Osteocyte (in vitro differentiated cells): ENCODE data around the gene LNX1. TPM values are rescaled to one million over a fixed set of nuclear protein-coding genes. Genes with fewer than 3 reads are reported as not detected.
A peak's percentile ranks its signal among the peaks of the same experiment; 100 is the strongest.

ENCODE experiments used
- DNase-seq: peaks from one replicate; pipeline ENCODE4 v3.0.0; 2021; ENCODE audit warnings: mixed read lengths; ENCODE audit not compliant: unreplicated experiment; ENCODE audit errors: extremely low spot score
- H3K27ac Mint-ChIP-seq: one replicate; pipeline ENCODE4 v1.8.0; 2021; ENCODE audit warnings: mild to moderate bottlenecking, mixed read lengths; ENCODE audit not compliant: unreplicated experiment
- H3K27me3 Mint-ChIP-seq: one replicate; pipeline ENCODE4 v1.8.0; 2021; ENCODE audit warnings: mixed read lengths; ENCODE audit not compliant: unreplicated experiment
- H3K36me3 Mint-ChIP-seq: one replicate; pipeline ENCODE4 v1.8.0; 2021; ENCODE audit warnings: mixed read lengths; ENCODE audit not compliant: unreplicated experiment
- H3K4me1 Mint-ChIP-seq: one replicate; pipeline ENCODE4 v1.8.0; 2021; ENCODE audit warnings: mixed read lengths; ENCODE audit not compliant: unreplicated experiment
- H3K4me3 Mint-ChIP-seq: one replicate; pipeline ENCODE4 v1.8.0; 2021; ENCODE audit warnings: mild to moderate bottlenecking, moderate library complexity, mixed read lengths; ENCODE audit not compliant: unreplicated experiment
- H3K9me3 Mint-ChIP-seq: one replicate; pipeline ENCODE4 v1.8.0; 2021; ENCODE audit warnings: mixed read lengths; ENCODE audit not compliant: unreplicated experiment
- total RNA-seq: library from RNA; stranded (reverse); gene quantifications from 2 replicates; pipeline ENCODE4 v1.2.1, GENCODE V29; 2021
- TF ChIP-seq, protein P1 (sequence below): fragments of 200-600 bp; sonication (generic); IDR thresholded peaks from 2 replicates; pipeline ENCODE4 v1.5.0; 2021; ENCODE audit warnings: antibody characterized with exemption, mild to moderate bottlenecking, moderate library complexity

The LNX1 gene
- total RNA-seq, 1 donor from 2014 or later, result 0.24 TPM

DNA sequence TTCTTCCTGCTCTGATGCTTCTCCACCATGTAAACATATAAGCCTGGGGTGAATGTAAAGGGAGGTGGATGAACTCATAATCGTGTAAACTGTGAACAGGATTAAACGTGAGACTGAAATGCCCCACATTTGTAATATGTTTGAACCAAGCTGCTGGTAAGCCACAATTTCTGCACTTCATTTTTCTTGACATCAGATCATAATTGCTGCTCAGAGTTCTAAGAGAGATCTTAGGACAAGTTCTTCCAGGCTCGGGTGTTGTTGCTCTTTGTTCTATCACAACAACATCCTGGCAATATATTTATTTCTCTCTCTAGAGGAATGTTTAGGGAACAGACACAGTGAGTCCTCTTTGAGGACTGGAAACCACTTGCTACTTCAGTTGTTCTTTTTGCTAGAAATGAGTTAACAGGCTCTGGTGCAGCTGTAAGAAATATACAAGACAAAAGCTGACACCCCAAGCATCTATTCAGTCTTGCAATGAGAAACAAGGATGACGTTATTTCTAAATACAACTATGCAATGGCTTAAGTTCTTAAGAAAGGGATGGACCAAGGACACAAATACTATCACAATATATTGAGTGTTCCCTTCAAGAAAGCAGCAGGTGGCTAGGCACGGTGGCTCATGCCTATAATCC lies 59.6 kb downstream of the LNX1 start:
- TF ChIP-seq, protein P1, sequence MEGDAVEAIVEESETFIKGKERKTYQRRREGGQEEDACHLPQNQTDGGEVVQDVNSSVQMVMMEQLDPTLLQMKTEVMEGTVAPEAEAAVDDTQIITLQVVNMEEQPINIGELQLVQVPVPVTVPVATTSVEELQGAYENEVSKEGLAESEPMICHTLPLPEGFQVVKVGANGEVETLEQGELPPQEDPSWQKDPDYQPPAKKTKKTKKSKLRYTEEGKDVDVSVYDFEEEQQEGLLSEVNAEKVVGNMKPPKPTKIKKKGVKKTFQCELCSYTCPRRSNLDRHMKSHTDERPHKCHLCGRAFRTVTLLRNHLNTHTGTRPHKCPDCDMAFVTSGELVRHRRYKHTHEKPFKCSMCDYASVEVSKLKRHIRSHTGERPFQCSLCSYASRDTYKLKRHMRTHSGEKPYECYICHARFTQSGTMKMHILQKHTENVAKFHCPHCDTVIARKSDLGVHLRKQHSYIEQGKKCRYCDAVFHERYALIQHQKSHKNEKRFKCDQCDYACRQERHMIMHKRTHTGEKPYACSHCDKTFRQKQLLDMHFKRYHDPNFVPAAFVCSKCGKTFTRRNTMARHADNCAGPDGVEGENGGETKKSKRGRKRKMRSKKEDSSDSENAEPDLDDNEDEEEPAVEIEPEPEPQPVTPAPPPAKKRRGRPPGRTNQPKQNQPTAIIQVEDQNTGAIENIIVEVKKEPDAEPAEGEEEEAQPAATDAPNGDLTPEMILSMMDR, result no peak
- DNase-seq, result no peak

GRCh38 chr4:53529025-53529424 lies 62.3 kb downstream of the LNX1 start:
- TF ChIP-seq, protein P1, result no peak
- Mint-ChIP-seq H3K27ac (no peak overlapping the region), H3K9me3 (no peaks in the 10 kb centered on the region), H3K4me1 (peaks cover 44% of the 10 kb centered on the region), H3K36me3 (no peaks in the 10 kb centered on the region), H3K4me3 (no peak overlapping the region), H3K27me3 (no peaks in the 10 kb centered on the region)
- DNase-seq, result no peak

More for the DNA sequence above, 59.6 kb downstream of the LNX1 start:
- no peaks in the 10 kb centered on the region for H3K36me3 Mint-ChIP-seq
- peak overlapping the region; percentile 52 for H3K27ac Mint-ChIP-seq
- H3K27me3 Mint-ChIP-seq, result no peaks in the 10 kb centered on the region
- H3K9me3 Mint-ChIP-seq, result no peaks in the 10 kb centered on the region
- H3K4me1 Mint-ChIP-seq, result peaks cover 51% of the 10 kb centered on the region
- no peak overlapping the region for H3K4me3 Mint-ChIP-seq

DNA sequence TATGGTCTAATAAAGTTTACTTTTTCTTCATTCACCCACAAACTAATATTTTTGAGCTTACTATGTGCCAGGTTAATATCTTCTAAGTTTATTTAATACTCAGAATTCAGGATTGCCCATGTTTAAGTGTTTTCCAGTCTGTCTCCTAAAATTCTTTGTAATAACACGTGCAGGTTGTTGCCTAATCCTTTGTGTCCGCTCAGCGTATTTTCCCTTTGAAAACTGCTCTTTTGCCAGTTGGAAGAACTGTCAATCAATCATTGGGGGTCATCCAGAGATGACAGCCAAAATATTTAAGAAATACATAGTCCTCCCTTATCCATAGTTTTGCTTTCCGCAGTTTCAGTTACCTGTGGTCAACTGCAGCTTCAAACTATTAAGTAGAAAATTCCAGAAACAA lies 63.4 kb downstream of the LNX1 start:
- H3K36me3 Mint-ChIP-seq, result no peaks in the 10 kb centered on the region
- TF ChIP-seq, protein P1, result no peak
- no peak overlapping the region for H3K27ac Mint-ChIP-seq
- no peak for DNase-seq
- H3K9me3 Mint-ChIP-seq, result no peaks in the 10 kb centered on the region
- no peak overlapping the region for H3K4me3 Mint-ChIP-seq
- H3K4me1 Mint-ChIP-seq, result peaks cover 42% of the 10 kb centered on the region
- H3K27me3 Mint-ChIP-seq, result no peaks in the 10 kb centered on the region

DNA sequence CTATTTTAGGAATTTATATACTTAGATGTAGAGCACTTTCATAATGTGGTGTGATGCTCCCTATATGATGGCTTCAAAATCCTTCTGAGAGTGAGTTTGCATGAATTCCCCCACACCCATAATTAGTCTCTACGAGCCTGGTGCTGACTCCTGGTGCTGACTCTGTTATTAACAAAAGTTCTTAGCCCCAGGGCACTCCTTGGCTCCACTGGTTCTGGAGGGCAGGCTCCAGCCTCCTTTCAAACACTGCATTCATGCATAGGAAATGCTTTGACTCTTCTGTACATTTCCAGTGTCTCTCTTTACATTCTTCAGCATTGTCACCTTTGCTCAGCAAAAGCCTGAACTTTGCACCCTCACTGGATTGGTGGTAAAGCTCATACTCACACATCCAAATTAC lies 64.0 kb downstream of the LNX1 start:
- no peaks in the 10 kb centered on the region for H3K36me3 Mint-ChIP-seq
- no peak overlapping the region for H3K27ac Mint-ChIP-seq
- H3K27me3 Mint-ChIP-seq, result no peaks in the 10 kb centered on the region
- TF ChIP-seq, protein P1, result no peak
- DNase-seq, result no peak
- no peak overlapping the region for H3K4me3 Mint-ChIP-seq
- H3K9me3 Mint-ChIP-seq, result no peaks in the 10 kb centered on the region
- H3K4me1 Mint-ChIP-seq, result peaks cover 36% of the 10 kb centered on the region

- Mint-ChIP-seq H3K9me3 (peaks cover 6% of the 10 kb centered on the region), H3K36me3 (no peaks in the 10 kb centered on the region), H3K4me1 (peaks cover 28% of the 10 kb centered on the region), H3K4me3 (no peak overlapping the region), H3K27me3 (no peaks in the 10 kb centered on the region), H3K27ac (no peak overlapping the region)
- TF ChIP-seq, protein P1, result no peak
- DNase-seq, result no peak
Observed at GRCh38 chr4:53522334-53522733, 69.0 kb downstream of the LNX1 start.
